H9 (cell line): Measurements from ENCODE around the gene KCNIP3. TPM values are rescaled to one million over a fixed set of nuclear protein-coding genes. Genes with fewer than 3 reads are reported as not detected.
A peak's percentile ranks its signal among the peaks of the same experiment; 100 is the strongest.

Source experiments
- DNase-seq: peaks from one replicate; pipeline ENCODE4 v3.0.0-alpha.2; 2017
- H2AFZ ChIP-seq: one replicate; pipeline ENCODE4 v1.6.1; 2013; ENCODE audit warnings: mild to moderate bottlenecking, low read length, control low read depth, moderate library complexity
- H2AK5ac ChIP-seq: 2 replicates; pipeline ENCODE4 v1.6.1; 2013; ENCODE audit warnings: low read length, control low read depth, mixed read lengths; ENCODE audit not compliant: insufficient read length
- H2BK120ac ChIP-seq: one replicate; pipeline ENCODE4 v1.6.1; 2013; ENCODE audit warnings: low read depth, mild to moderate bottlenecking, low read length, control low read depth, inconsistent platforms; ENCODE audit not compliant: poor library complexity, severe bottlenecking
- H2BK12ac ChIP-seq: 2 replicates; pipeline ENCODE4 v1.6.1; 2013; ENCODE audit warnings: low read length, control low read depth, mixed read lengths, low read depth; ENCODE audit not compliant: insufficient read length
- H2BK15ac ChIP-seq: 2 replicates; pipeline ENCODE4 v1.6.1; 2013; ENCODE audit warnings: low read depth, low read length, control low read depth
- H2BK20ac ChIP-seq: one replicate; pipeline ENCODE4 v1.6.1; 2013; ENCODE audit warnings: low read depth, mild to moderate bottlenecking, low read length, control low read depth, inconsistent platforms; ENCODE audit not compliant: poor library complexity, severe bottlenecking
- H2BK5ac ChIP-seq: 2 replicates; pipeline ENCODE4 v1.6.1; 2013; ENCODE audit warnings: low read length, control low read depth, mixed read lengths; ENCODE audit not compliant: insufficient read length
- H3K14ac ChIP-seq: 2 replicates; pipeline ENCODE4 v1.6.1; 2013; ENCODE audit warnings: low read length, control low read depth; ENCODE audit not compliant: insufficient read depth
- H3K18ac ChIP-seq: 2 replicates; pipeline ENCODE4 v1.6.1; 2013; ENCODE audit warnings: low read depth, mild to moderate bottlenecking, mixed read lengths, low read length, control low read depth; ENCODE audit not compliant: insufficient read length
- H3K23ac ChIP-seq: 2 replicates; pipeline ENCODE4 v1.6.1; 2013; ENCODE audit warnings: low read length, control low read depth, mixed read lengths, low read depth; ENCODE audit not compliant: insufficient read length
- H3K23me2 ChIP-seq: 2 replicates; pipeline ENCODE4 v1.6.1; 2013; ENCODE audit warnings: low read depth, mild to moderate bottlenecking, mixed read lengths, low read length, control low read depth; ENCODE audit not compliant: insufficient read length, poor library complexity, severe bottlenecking
- H3K27ac ChIP-seq: 2 replicates; pipeline ENCODE4 v1.5.1; 2013; ENCODE audit warnings: low read length, control low read depth, mixed read lengths, low read depth; ENCODE audit not compliant: insufficient read length
- H3K27me3 ChIP-seq: 2 replicates; pipeline ENCODE4 v1.6.1; 2013; ENCODE audit warnings: low read length, control low read depth, inconsistent platforms; ENCODE audit not compliant: insufficient read depth
- H3K4ac ChIP-seq: 2 replicates; pipeline ENCODE4 v1.6.1; 2013; ENCODE audit warnings: low read depth, mild to moderate bottlenecking, control low read depth, inconsistent platforms, low read length, moderate library complexity
- H3K4me1 ChIP-seq: 2 replicates; pipeline ENCODE4 v1.6.1; 2013; ENCODE audit warnings: low read length, control low read depth, inconsistent platforms; ENCODE audit not compliant: insufficient read depth
- H3K4me2 ChIP-seq: 2 replicates; pipeline ENCODE4 v1.6.1; 2013; ENCODE audit warnings: low read length, control low read depth, mixed read lengths; ENCODE audit not compliant: insufficient read length, insufficient read depth
- H3K56ac ChIP-seq: 2 replicates; pipeline ENCODE4 v1.6.1; 2013; ENCODE audit warnings: low read depth, mild to moderate bottlenecking, mixed read lengths, low read length, control low read depth; ENCODE audit not compliant: insufficient read length
- H3K79me1 ChIP-seq: 2 replicates; pipeline ENCODE4 v1.6.1; 2013; ENCODE audit warnings: low read depth, mild to moderate bottlenecking, moderate library complexity, low read length, control low read depth, inconsistent platforms; ENCODE audit not compliant: insufficient read depth, poor library complexity, severe bottlenecking
- H3K79me2 ChIP-seq: 2 replicates; pipeline ENCODE4 v1.6.1; 2013; ENCODE audit warnings: low read length, control low read depth, inconsistent platforms; ENCODE audit not compliant: insufficient read depth
- H3K9ac ChIP-seq: 2 replicates; pipeline ENCODE4 v1.6.1; 2013; ENCODE audit warnings: low read length, control low read depth, mixed read lengths; ENCODE audit not compliant: insufficient read length; ENCODE audit errors: extremely low read depth
- H3K9me3 ChIP-seq: one replicate; pipeline ENCODE4 v1.6.1; 2013; ENCODE audit warnings: low read depth, low read length, inconsistent platforms; ENCODE audit not compliant: control insufficient read depth
- H3T11ph ChIP-seq: one replicate; pipeline ENCODE4 v1.6.1; 2013; ENCODE audit warnings: mild to moderate bottlenecking, low read length, control low read depth, inconsistent platforms
- H4K20me1 ChIP-seq: one replicate; pipeline ENCODE4 v1.6.1; 2013; ENCODE audit not compliant: control insufficient read depth, insufficient read length, insufficient read depth
- H4K5ac ChIP-seq: 2 replicates; pipeline ENCODE4 v1.6.1; 2013; ENCODE audit warnings: low read depth, mild to moderate bottlenecking, mixed read lengths, low read length, control low read depth; ENCODE audit not compliant: insufficient read length
- H4K8ac ChIP-seq: replicated peaks from 2 replicates; pipeline ENCODE4 v1.6.1; 2013; ENCODE audit warnings: low read length, control low read depth, mixed read lengths, low read depth; ENCODE audit not compliant: insufficient read length
- H4K91ac ChIP-seq: 2 replicates; pipeline ENCODE4 v1.6.1; 2013; ENCODE audit warnings: low read depth, mild to moderate bottlenecking, moderate library complexity, mixed read lengths, low read length, control low read depth; ENCODE audit not compliant: insufficient read length
- H3K27ac Mint-ChIP-seq, 3 experiments: 2 replicates in 2 of 3; 3 replicates in 1 of 3; pipeline ENCODE4 v1.8.0; 2020 to 2021; ENCODE audit warnings: mixed read lengths in 3 of 3, mild to moderate bottlenecking in 1 of 3, moderate library complexity in 1 of 3
- H3K27me3 Mint-ChIP-seq: 2 replicates; pipeline ENCODE4 v1.8.0; 2021; ENCODE audit warnings: low read depth, mild to moderate bottlenecking, moderate library complexity, mixed read lengths
- H3K36me3 Mint-ChIP-seq, 3 experiments: 2 replicates in 2 of 3; 3 replicates in 1 of 3; pipeline ENCODE4 v1.8.0; 2020 to 2021; ENCODE audit warnings: low read depth in 3 of 3, mixed read lengths in 3 of 3; ENCODE audit not compliant: insufficient read depth in 1 of 3
- H3K4me1 Mint-ChIP-seq, 2 experiments: 2 replicates each; pipeline ENCODE4 v1.8.0; 2020; ENCODE audit warnings: mixed read lengths in 2 of 2
- H3K4me3 Mint-ChIP-seq, 2 experiments: 2 replicates in 1 of 2; 3 replicates in 1 of 2; pipeline ENCODE4 v1.8.0; 2020 to 2021; ENCODE audit warnings: mild to moderate bottlenecking in 2 of 2, mixed read lengths in 2 of 2, moderate library complexity in 1 of 2
- H3K9me3 Mint-ChIP-seq, 2 experiments: 2 replicates in 1 of 2; 3 replicates in 1 of 2; pipeline ENCODE4 v1.8.0; 2020; ENCODE audit warnings: mild to moderate bottlenecking in 2 of 2, mixed read lengths in 2 of 2, moderate library complexity in 1 of 2
- WGBS: extraction: QIAGEN DNeasy Blood & Tissue Kit; methylation state at CpG from one replicate; pipeline ENCODE4 v1.1.7; 2013; ENCODE audit warnings: missing lambda C conversion rate, low lambda C conversion rate, mixed read lengths; ENCODE audit not compliant: insufficient read length; ENCODE audit errors: extremely low coverage; 5-methylcytosine and 5-hydroxymethylcytosine counted together
- total RNA-seq: library from RNA; stranded (reverse); gene quantifications from 2 replicates; pipeline ENCODE4 v1.2.1, GENCODE V29; 2021
- TF ChIP-seq, protein P1 (sequence below): fragments of 200-600 bp; sonication (generic); conservative IDR thresholded peaks from 3 replicates; pipeline ENCODE4 v1.8.0; 2021; ENCODE audit warnings: antibody characterized with exemption, mild to moderate bottlenecking

KCNIP3 gene
- total RNA-seq, 1 experiment from 2014 or later = 1.5 TPM

- Histone ChIP-seq H2BK20ac (no peak overlapping the region), H3K14ac (no peak overlapping the region), H3K79me1 (no peaks in the 10 kb centered on the region), H3K79me2 (no peaks in the 10 kb centered on the region), H2AK5ac (no peak overlapping the region), H2BK120ac (no peak overlapping the region), H4K20me1 (no peaks in the 10 kb centered on the region), H3K4me1 (no peaks in the 10 kb centered on the region), H3T11ph (no peak overlapping the region), H3K23me2 (no peaks in the 10 kb centered on the region), H3K9me3 (no peaks in the 10 kb centered on the region), H4K5ac (no peak overlapping the region), H3K23ac (no peak overlapping the region), H2BK15ac (no peak overlapping the region), H4K8ac (no peak overlapping the region), H3K56ac (no peak overlapping the region), H3K4me2 (no peak overlapping the region), H3K9ac (no peak overlapping the region), H3K4ac (no peak overlapping the region), H2BK12ac (no peak overlapping the region), H2AFZ (no peak overlapping the region), H3K27me3 (no peaks in the 10 kb centered on the region), H2BK5ac (no peak overlapping the region), H4K91ac (no peak overlapping the region), H3K27ac (no peak overlapping the region), H3K18ac (no peak overlapping the region)
- H3K27me3 Mint-ChIP-seq = no peaks in the 10 kb centered on the region; the same call in none of the 2 replicates
- H3K4me1 Mint-ChIP-seq = peaks cover 0 to 2% of the 10 kb centered on the region in 2 experiments; a peak in 2 of 4 replicates
- TF ChIP-seq, protein P1, sequence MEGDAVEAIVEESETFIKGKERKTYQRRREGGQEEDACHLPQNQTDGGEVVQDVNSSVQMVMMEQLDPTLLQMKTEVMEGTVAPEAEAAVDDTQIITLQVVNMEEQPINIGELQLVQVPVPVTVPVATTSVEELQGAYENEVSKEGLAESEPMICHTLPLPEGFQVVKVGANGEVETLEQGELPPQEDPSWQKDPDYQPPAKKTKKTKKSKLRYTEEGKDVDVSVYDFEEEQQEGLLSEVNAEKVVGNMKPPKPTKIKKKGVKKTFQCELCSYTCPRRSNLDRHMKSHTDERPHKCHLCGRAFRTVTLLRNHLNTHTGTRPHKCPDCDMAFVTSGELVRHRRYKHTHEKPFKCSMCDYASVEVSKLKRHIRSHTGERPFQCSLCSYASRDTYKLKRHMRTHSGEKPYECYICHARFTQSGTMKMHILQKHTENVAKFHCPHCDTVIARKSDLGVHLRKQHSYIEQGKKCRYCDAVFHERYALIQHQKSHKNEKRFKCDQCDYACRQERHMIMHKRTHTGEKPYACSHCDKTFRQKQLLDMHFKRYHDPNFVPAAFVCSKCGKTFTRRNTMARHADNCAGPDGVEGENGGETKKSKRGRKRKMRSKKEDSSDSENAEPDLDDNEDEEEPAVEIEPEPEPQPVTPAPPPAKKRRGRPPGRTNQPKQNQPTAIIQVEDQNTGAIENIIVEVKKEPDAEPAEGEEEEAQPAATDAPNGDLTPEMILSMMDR = no peak
- no peak for DNase-seq
- WGBS = no CpG with 5 or more reads among the region's 13 CpGs
- no peaks in the 10 kb centered on the region for H3K36me3 Mint-ChIP-seq
- no peak overlapping the region for H3K27ac Mint-ChIP-seq
- H3K4me3 Mint-ChIP-seq = peak overlapping the region in 1 of 2 experiments; percentile 52; a peak in 1 of 5 replicates
- H3K9me3 Mint-ChIP-seq = peaks cover 1 to 3% of the 10 kb centered on the region in 2 experiments; a peak in 2 of 5 replicates
Observed at GRCh38 chr2:95325026-95325425, 27.9 kb downstream of the KCNIP3 start.
